GM12872 (cell line): Measurements from ENCODE around the gene ENKUR.

Experiments
- CTCF ChIP-seq: IDR thresholded peaks from 3 replicates; pipeline ENCODE4 v1.5.1; 2011; ENCODE audit warnings: low read depth, mild to moderate bottlenecking, low read length, moderate library complexity; ENCODE audit not compliant: insufficient read depth

ENKUR gene

GRCh38 chr10:25047088-25047487 lies 31.1 kb upstream of the ENKUR start:
- TF ChIP-seq CTCF = no peak

DNA sequence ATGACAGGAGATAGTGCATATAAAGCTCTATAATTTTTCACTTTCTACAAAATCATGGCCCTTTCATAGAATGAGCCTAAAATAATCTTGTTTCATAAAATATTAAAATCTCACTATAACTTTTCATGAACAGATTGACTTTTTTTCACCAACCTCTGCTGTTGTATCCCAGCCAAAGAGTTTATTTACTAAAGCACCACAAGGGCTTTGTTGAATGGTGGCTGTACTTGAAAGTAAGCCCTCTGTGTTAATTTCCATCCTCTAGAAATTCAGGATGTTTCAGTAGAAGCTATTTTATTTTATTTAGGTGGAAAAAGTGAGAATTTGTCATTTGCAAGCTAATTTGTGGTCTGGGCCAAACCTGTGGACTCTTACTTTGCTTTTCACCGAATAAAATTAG lies 30.7 kb upstream of the ENKUR start:
- TF ChIP-seq CTCF = no peak

DNA sequence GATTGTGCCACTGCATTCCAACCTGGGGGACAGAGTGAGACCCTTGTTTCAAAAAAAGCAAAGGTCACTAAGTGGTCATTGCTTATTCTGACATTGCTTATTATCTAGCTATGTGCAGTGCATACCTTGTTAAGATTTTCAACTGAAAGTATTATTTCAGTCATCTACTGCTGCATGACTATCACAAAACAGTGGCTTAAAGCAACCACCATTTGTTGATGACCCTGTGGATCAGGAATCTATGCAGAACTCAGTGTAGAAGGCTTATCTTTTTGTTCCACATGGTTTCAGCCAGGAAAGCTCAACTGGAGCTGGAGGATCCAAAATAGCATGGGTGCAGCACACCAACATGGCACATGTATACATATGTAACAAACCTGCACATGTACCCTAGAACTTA lies 23.6 kb upstream of the ENKUR start:
- TF ChIP-seq CTCF = no peak

DNA sequence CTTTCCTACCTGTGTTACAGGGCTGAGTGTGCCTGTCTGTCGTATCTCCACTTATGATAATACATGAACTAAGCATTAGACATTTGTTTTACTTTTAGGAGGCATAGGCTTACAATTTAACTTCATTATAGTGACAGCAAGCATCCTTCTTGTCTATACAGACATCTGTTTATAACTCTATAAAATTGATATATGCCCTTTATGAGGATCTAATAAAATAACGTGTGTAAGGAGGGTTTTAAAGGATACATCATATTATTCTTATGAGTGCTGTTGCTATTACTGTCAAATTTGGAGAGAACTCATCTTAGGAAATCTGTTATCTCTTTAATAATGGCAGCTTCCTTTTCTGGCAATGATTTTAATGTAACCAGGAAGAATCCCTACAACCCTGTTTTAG lies 22.4 kb upstream of the ENKUR start:
- TF ChIP-seq CTCF = no peak

- no peak for TF ChIP-seq CTCF
These were observed 20.4 kb upstream of the ENKUR start for GRCh38 chr10:25036381-25036780.

- TF ChIP-seq CTCF = no peak
These were observed 13.6 kb upstream of the ENKUR start for GRCh38 chr10:25029519-25029918.

DNA sequence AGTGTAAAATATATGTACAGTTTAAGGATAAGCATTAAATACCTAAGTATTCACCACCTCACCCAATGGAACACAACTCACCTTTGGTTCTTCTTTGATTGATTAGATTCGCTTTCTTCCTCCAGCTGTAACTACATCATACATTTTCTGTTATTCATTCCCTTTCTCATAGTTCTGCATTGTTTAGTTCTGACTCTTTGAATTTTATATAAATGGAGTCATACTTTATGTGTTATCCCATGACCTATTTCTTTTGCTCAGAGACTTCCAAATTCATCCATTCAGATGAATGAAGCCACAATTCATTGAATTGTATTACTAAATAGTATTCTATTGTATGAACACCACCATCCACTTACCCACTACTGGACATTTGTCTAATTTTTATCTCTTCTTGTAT lies 12.8 kb upstream of the ENKUR start:
- no peak for TF ChIP-seq CTCF

- TF ChIP-seq CTCF = no peak
These were observed 10.5 kb upstream of the ENKUR start for GRCh38 chr10:25026463-25026862.
